ENCODE results near the gene DGKI. TPM values are rescaled to one million over a fixed set of nuclear protein-coding genes. Genes with fewer than 3 reads are reported as not detected.

DGKI gene
- total RNA-seq, 4 donors from 2014 or later: 0.64 to 1.2 (median 1.00) TPM; not detected in 1

DNA sequence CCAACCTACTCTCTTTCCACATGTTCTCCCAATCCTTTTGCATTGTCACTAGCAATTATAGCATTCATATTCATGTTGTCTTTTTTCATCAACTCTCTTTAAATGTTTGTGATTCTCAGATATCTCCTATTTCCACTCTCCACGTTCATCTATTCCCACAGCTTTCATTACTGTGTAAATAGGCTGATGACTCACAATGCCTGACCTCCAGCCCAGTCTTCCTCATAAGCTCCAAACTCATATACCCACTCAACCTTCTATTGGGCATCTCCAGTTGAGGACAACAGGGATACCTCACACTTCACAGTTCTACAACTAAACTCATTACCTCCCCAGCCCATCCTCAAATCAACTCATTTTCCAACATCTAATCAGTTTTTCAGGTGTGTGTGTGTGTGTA, 194.1 kb downstream of the DGKI start:
- WGBS, 2 donors (ENCODE audit: low coverage in 1 of 2): 18 to 35% methylated on average over 1 of the region's 1 CpG
- H3K4me3 ChIP-seq: no peak overlapping the region
- H3K27me3 ChIP-seq: peaks cover 7% of the 10 kb centered on the region
- TF ChIP-seq POLR2A (IDR thresholded peaks at IDR 0.05) (no peak), EP300 (IDR thresholded peaks at IDR 0.05; ENCODE audit: low read depth) (no peak), POLR2AphosphoS5 (IDR thresholded peaks at IDR 0.05) (no peak)
- H3K36me3 ChIP-seq: no peaks in the 10 kb centered on the region
- H3K9me3 ChIP-seq: no peaks in the 10 kb centered on the region
- no peak for DNase-seq
- in situ Hi-C loops (cut with MboI; ENCODE audit: low pct_ligation_motif_present in 1 of 4, low pct_unique_long_range_greater_than_20kb in 1 of 4, low sequenced_read_pairs in 3 of 4) (loop anchor here (10.0 to 25.0 kb wide), 4 partner anchors 210 to 362 kb away; partner anchors contain the start of gene CREB3L2 (in 2 of the 4)), intact Hi-C loops (cut with DNase I; ENCODE audit: low total_unique reads) (no loop called here)
- no peak overlapping the region for H3K27ac ChIP-seq
- H3K4me1 ChIP-seq: peaks cover 0 to 5% (median 0%) of the 10 kb centered on the region in 4 donors

GRCh38 chr7:137647905-137648565, 198.7 kb downstream of the DGKI start:
- 80 to 83% methylated on average over 3 of the region's 3 CpGs for WGBS, 2 donors (ENCODE audit: low coverage in 1 of 2)
- in situ Hi-C loops (cut with MboI; ENCODE audit: low pct_ligation_motif_present in 1 of 4, low pct_unique_long_range_greater_than_20kb in 1 of 4, low sequenced_read_pairs in 3 of 4) (no loop called here), intact Hi-C loops (cut with DNase I; ENCODE audit: low total_unique reads) (no loop called here)
- Histone ChIP-seq H3K9me3 (no peaks in the 10 kb centered on the region), H3K36me3 (no peaks in the 10 kb centered on the region), H3K4me1 (no peaks in the 10 kb centered on the region), H3K27me3 (no peaks in the 10 kb centered on the region), H3K4me3 (no peak overlapping the region), H3K27ac (no peak overlapping the region)
- no peak for TF ChIP-seq POLR2A (IDR thresholded peaks at IDR 0.05)
- no peak for TF ChIP-seq CTCF (IDR thresholded peaks at IDR 0.05)
- no peak for TF ChIP-seq POLR2AphosphoS5 (IDR thresholded peaks at IDR 0.05)
- TF ChIP-seq EP300 (IDR thresholded peaks at IDR 0.05; ENCODE audit: low read depth): no peak
- no peak for DNase-seq

GRCh38 chr7:137642472-137642871, 204.3 kb downstream of the DGKI start:
- H3K4me3 ChIP-seq: no peak overlapping the region
- in situ Hi-C loops (cut with MboI; ENCODE audit: low pct_ligation_motif_present in 1 of 4, low pct_unique_long_range_greater_than_20kb in 1 of 4, low sequenced_read_pairs in 3 of 4) (no loop called here), intact Hi-C loops (cut with DNase I; ENCODE audit: low total_unique reads) (no loop called here)
- no peak overlapping the region for H3K27ac ChIP-seq
- WGBS, 2 donors (ENCODE audit: low coverage in 1 of 2): 6% methylated on average over 2 of the region's 2 CpGs
- no peak for TF ChIP-seq EP300 (IDR thresholded peaks at IDR 0.05; ENCODE audit: low read depth)
- TF ChIP-seq CTCF (IDR thresholded peaks at IDR 0.05): no peak
- TF ChIP-seq POLR2A (IDR thresholded peaks at IDR 0.05): no peak
- TF ChIP-seq POLR2AphosphoS5 (IDR thresholded peaks at IDR 0.05): no peak
- no peaks in the 10 kb centered on the region for H3K27me3 ChIP-seq
- H3K4me1 ChIP-seq: no peaks in the 10 kb centered on the region
- H3K9me3 ChIP-seq: no peaks in the 10 kb centered on the region
- no peak for DNase-seq
- no peaks in the 10 kb centered on the region for H3K36me3 ChIP-seq

GRCh38 chr7:137642031-137642430, 204.7 kb downstream of the DGKI start:
- in situ Hi-C loops (cut with MboI; ENCODE audit: low pct_ligation_motif_present in 1 of 4, low pct_unique_long_range_greater_than_20kb in 1 of 4, low sequenced_read_pairs in 3 of 4): no loop called here

More at GRCh38 chr7:137642031-137642430, 204.7 kb downstream of the DGKI start:
- H3K27me3 ChIP-seq: no peaks in the 10 kb centered on the region
- H3K9me3 ChIP-seq: no peaks in the 10 kb centered on the region
- no peaks in the 10 kb centered on the region for H3K4me1 ChIP-seq
- DNase-seq: no peak
- no peak overlapping the region for H3K27ac ChIP-seq
- TF ChIP-seq POLR2AphosphoS5 (IDR thresholded peaks at IDR 0.05): no peak
- TF ChIP-seq EP300 (IDR thresholded peaks at IDR 0.05; ENCODE audit: low read depth): no peak
- no peak for TF ChIP-seq CTCF (IDR thresholded peaks at IDR 0.05)
- TF ChIP-seq POLR2A (IDR thresholded peaks at IDR 0.05): no peak
- H3K36me3 ChIP-seq: no peaks in the 10 kb centered on the region
- intact Hi-C loops (cut with DNase I; ENCODE audit: low total_unique reads): no loop called here
- H3K4me3 ChIP-seq: no peak overlapping the region
